IPS-18a (cell line): Measurements from ENCODE around the gene ANG.
A peak's percentile ranks its signal among the peaks of the same experiment; 100 is the strongest.
"Not testable (repeated sequence)": the region's sequence is repeated elsewhere in the genome, so short reads cannot be mapped to it uniquely, and the experiment has no call there.

Experiments
- H3K27ac ChIP-seq: one replicate; pipeline ENCODE4 v1.5.1; 2013; ENCODE audit warnings: low read length
- H3K27me3 ChIP-seq: one replicate; pipeline ENCODE4 v1.6.1; 2013; ENCODE audit warnings: mild to moderate bottlenecking, low read length; ENCODE audit not compliant: control insufficient read depth, insufficient read depth
- H3K36me3 ChIP-seq: one replicate; pipeline ENCODE4 v1.6.1; 2013; ENCODE audit warnings: low read depth, low read length; ENCODE audit not compliant: control insufficient read depth
- H3K4me1 ChIP-seq: one replicate; pipeline ENCODE4 v1.6.1; 2013; ENCODE audit warnings: low read depth, low read length; ENCODE audit not compliant: control insufficient read depth
- H3K4me3 ChIP-seq: one replicate; pipeline ENCODE4 v1.5.1; 2013; ENCODE audit warnings: low read length
- H3K9ac ChIP-seq: one replicate; pipeline ENCODE4 v1.6.1; 2013; ENCODE audit warnings: mild to moderate bottlenecking, low read length, moderate library complexity
- H3K9me3 ChIP-seq: one replicate; pipeline ENCODE4 v1.6.1; 2013; ENCODE audit warnings: low read depth, low read length; ENCODE audit not compliant: control insufficient read depth

The ANG gene

GRCh38 chr14:20688167-20688839, at the start of gene ANG:
Gene ANG (plus strand): TSS chr14:20688764. CDS start chr14:20693565, 4,801 bp downstream.
- peaks cover 3% of the 10 kb centered on the region for H3K4me1 ChIP-seq
- H3K27me3 ChIP-seq, result peaks cover 8% of the 10 kb centered on the region
- H3K9ac ChIP-seq, result no peak within 1 kb of the TSS
- no peak within 1 kb of the TSS for H3K4me3 ChIP-seq
- no peak within 1 kb of the TSS for H3K27ac ChIP-seq
- H3K36me3 ChIP-seq, result no peaks in the 10 kb centered on the region
- no peaks in the 10 kb centered on the region for H3K9me3 ChIP-seq

DNA sequence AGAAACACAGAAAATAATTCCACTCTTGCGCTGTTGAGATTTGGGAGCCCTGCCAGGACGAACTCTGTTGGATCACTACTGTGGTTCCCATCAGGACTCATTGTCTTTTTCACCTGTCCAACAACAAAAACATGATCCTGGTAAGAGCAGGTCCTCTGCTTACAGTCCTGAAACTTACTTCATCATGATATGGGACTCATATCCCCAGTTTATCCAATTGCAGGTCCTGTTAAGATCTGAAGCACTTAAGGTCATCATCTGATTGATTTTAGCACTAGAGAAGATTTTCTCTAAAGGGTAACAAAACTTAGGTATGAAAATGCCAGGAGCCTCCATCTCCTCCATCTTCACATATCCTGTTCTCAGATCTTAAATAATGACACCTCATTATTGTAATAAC, 47.0 kb upstream of the ANG start, which contains the start of gene OR6S1:
TSS of gene OR6S1 (minus strand) at position 101 of the 400 bp plus-strand sequence. CDS start at position 101, 0 bp downstream.
- Histone ChIP-seq H3K9me3 (no peaks in the 10 kb centered on the region), H3K27me3 (no peaks in the 10 kb centered on the region), H3K27ac (no peak within 1 kb of the TSS), H3K4me3 (no peak within 1 kb of the TSS), H3K36me3 (no peaks in the 10 kb centered on the region), H3K4me1 (no peaks in the 10 kb centered on the region), H3K9ac (no peak within 1 kb of the TSS)

DNA sequence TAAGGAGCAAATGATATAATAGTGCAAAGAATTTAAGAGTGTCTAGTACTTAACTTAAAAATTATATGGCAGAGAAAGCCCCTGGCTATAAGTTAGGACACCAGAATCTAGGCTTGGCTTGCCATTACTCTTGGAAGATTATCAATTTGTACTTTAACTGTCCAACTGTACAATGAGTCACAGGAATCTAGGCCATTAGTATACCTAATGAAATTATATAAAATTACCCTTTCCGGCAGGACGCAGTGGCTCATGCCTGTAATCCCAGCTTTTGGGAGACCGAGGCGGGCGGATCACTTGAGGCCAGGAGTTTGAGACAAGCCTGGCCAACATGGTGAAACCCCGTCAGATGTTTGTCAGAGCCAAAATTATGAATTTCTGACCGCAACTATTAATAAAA, 46.4 kb upstream of the ANG start:
- Histone ChIP-seq H3K4me3 (no peak overlapping the region), H3K27me3 (no peaks in the 10 kb centered on the region), H3K4me1 (no peaks in the 10 kb centered on the region), H3K36me3 (no peaks in the 10 kb centered on the region), H3K9me3 (no peaks in the 10 kb centered on the region), H3K9ac (no peak overlapping the region), H3K27ac (no peak overlapping the region)

GRCh38 chr14:20642755-20643154, 45.8 kb upstream of the ANG start:
- H3K4me1 ChIP-seq, H3K27ac ChIP-seq, H3K9me3 ChIP-seq, H3K36me3 ChIP-seq, H3K4me3 ChIP-seq, H3K27me3 ChIP-seq, H3K9ac ChIP-seq: not testable (repeated sequence)

GRCh38 chr14:20644520-20644919, 44.0 kb upstream of the ANG start:
- Histone ChIP-seq H3K27me3 (no peaks in the 10 kb centered on the region), H3K9me3 (no peaks in the 10 kb centered on the region), H3K4me1 (no peaks in the 10 kb centered on the region), H3K36me3 (no peaks in the 10 kb centered on the region), H3K9ac (no peak overlapping the region), H3K4me3 (no peak overlapping the region), H3K27ac (no peak overlapping the region)

GRCh38 chr14:20645481-20645880, 43.1 kb upstream of the ANG start:
- Histone ChIP-seq H3K4me3 (no peak overlapping the region), H3K9me3 (no peaks in the 10 kb centered on the region), H3K36me3 (no peaks in the 10 kb centered on the region), H3K9ac (no peak overlapping the region), H3K27ac (no peak overlapping the region), H3K4me1 (no peaks in the 10 kb centered on the region), H3K27me3 (no peaks in the 10 kb centered on the region)

DNA sequence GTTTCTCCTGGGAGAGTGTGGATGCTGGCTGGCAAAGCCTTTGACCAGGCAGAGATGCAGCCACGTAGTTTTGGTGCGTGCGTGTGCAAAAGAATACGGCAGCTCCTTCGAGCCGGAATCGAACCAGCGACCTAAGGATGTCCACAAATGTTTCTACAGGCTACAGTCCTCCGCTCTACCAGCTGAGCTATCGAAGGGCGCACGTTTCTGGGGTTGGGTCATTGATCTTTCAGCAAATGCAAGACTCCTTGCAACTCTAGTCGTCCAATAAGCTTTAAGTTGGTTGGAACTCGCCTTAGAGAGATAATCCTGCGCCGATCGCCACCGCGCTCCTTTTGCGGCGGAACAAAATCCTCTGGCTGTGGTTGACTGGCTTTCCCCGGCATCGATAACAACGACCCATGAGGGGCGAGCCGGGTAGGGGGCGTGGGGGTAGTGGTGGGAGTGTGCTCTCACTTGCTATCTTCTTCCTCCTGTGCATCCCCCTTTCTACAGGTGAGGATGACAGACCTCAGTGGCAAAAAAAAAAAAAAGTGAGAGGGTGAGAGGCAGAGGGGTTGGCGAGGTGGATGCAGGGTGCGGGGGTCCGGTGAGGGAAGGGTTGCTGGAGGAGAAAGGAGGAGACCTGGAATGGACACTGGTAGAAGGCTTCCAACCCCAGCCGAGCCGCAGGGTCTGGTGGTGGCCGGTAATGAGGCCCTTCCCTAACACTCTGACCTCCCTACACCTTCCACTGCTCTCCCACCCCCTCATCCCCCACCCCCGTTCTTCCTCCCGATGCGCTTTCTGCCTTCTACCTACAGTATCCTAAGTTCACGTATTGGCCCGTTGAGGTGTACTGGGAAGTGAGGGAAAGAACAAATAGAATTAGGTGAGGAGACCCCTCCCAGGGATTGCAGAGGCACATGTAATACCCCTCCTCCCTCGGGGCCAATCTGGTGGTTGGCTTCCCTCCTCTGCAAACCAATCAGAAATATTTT, 35.3 kb upstream of the ANG start:
- H3K9ac ChIP-seq, result peak overlapping the region; percentile 56
- H3K4me1 ChIP-seq, result no peaks in the 10 kb centered on the region
- H3K27me3 ChIP-seq, result peaks cover 34% of the 10 kb centered on the region
- no peaks in the 10 kb centered on the region for H3K36me3 ChIP-seq
- no peak overlapping the region for H3K27ac ChIP-seq
- H3K9me3 ChIP-seq, result no peaks in the 10 kb centered on the region
- H3K4me3 ChIP-seq, result peak overlapping the region; percentile 83

DNA sequence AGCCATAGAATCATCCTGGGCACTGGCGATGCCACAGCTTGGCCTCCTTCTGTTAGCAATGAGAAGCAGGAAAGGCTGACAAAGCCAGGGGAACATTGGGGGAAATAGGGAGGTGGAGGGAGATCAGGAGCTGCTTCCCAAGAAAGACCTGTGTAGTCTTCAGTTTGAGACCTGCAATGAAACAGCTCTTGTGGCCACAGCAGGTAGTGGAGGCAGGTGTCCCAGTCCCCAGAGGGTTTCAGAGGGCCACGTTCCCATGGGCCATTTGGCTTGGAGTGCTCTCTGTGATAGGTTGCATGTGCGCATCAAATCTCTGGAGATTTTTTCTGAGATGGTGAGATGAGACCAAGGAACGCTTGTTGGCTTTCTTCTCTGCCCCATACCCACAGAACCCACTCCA, 32.7 kb upstream of the ANG start:
- H3K4me3 ChIP-seq, result no peak overlapping the region
- H3K9me3 ChIP-seq, result no peaks in the 10 kb centered on the region
- H3K27me3 ChIP-seq, result peaks cover 34% of the 10 kb centered on the region
- no peaks in the 10 kb centered on the region for H3K36me3 ChIP-seq
- H3K27ac ChIP-seq, result no peak overlapping the region
- no peaks in the 10 kb centered on the region for H3K4me1 ChIP-seq
- no peak overlapping the region for H3K9ac ChIP-seq

- Histone ChIP-seq H3K9me3 (no peaks in the 10 kb centered on the region), H3K27me3 (peaks cover 34% of the 10 kb centered on the region), H3K4me1 (no peaks in the 10 kb centered on the region), H3K9ac (no peak overlapping the region), H3K36me3 (no peaks in the 10 kb centered on the region), H3K4me3 (no peak overlapping the region), H3K27ac (no peak overlapping the region)
Observed at GRCh38 chr14:20656274-20656673, 32.3 kb upstream of the ANG start.

GRCh38 chr14:20657216-20658211, 31.1 kb upstream of the ANG start:
- Histone ChIP-seq H3K27ac (no peak overlapping the region), H3K9me3 (no peaks in the 10 kb centered on the region), H3K36me3 (no peaks in the 10 kb centered on the region), H3K4me1 (no peaks in the 10 kb centered on the region), H3K27me3 (peaks cover 42% of the 10 kb centered on the region), H3K9ac (no peak overlapping the region), H3K4me3 (peak overlapping the region; percentile 55)

GRCh38 chr14:20658246-20658645, 30.3 kb upstream of the ANG start:
- Histone ChIP-seq H3K9ac (no peak overlapping the region), H3K27me3 (peaks cover 47% of the 10 kb centered on the region), H3K4me1 (no peaks in the 10 kb centered on the region), H3K9me3 (no peaks in the 10 kb centered on the region), H3K27ac (no peak overlapping the region), H3K36me3 (no peaks in the 10 kb centered on the region), H3K4me3 (peak overlapping the region; percentile 55)
